SK-N-SH (cell line): ENCODE measurements around the gene ATP6V1C2. TPM values are rescaled to one million over a fixed set of nuclear protein-coding genes. Genes with fewer than 3 reads are reported as not detected.

ENCODE experiments used
- CTCF ChIA-PET: fragments of 300-600, 350-600 bp; formaldehyde crosslinking; extraction: SDS; loops from one replicate; lab custom pipeline; 2021; lab: Yijun Ruan, JAX
- POLR2A ChIA-PET: fragments of 350-600 bp; sonication (Branson Sonifier 250); formaldehyde crosslinking; extraction: SDS; loops from one replicate; lab custom pipeline; 2020; ENCODE audit warnings: antibody characterized with exemption, inconsistent platforms; lab: Yijun Ruan, JAX
- DNase-seq: peaks from one replicate; pipeline ENCODE4 v3.0.0; 2012
- H2AFZ ChIP-seq: fragments of 200-600 bp; sonication (generic); 2 replicates; pipeline ENCODE4 v1.8.1; 2016; ENCODE audit warnings: antibody characterized with exemption, mild to moderate bottlenecking, low read depth
- H3F3A ChIP-seq: fragments of 200-600 bp; sonication (generic); replicated peaks from 2 replicates; pipeline ENCODE3; 2016; ENCODE audit warnings: antibody characterized with exemption, mild to moderate bottlenecking; ENCODE audit not compliant: insufficient read depth
- H3K27ac ChIP-seq, 2 experiments: fragments of 200-500 bp in 1 of 2; fragments of 200-600 bp in 1 of 2; sonication (Bioruptor generic) in 1 of 2; sonication (generic), shearing (Covaris generic) in 1 of 2; 2 replicates each; pipeline versions ENCODE4 v1.5.1 to v1.6.1; 2014 to 2016; ENCODE audit warnings: low read depth in 2 of 2, inconsistent platforms in 1 of 2, low read length in 1 of 2, mild to moderate bottlenecking in 1 of 2, mixed read lengths in 1 of 2
- H3K27me3 ChIP-seq: fragments of 200-600 bp; sonication (generic), shearing (Covaris generic); 2 replicates; pipeline ENCODE4 v1.6.1; 2016; ENCODE audit warnings: mixed run types; ENCODE audit not compliant: insufficient read depth
- H3K36me3 ChIP-seq, 2 experiments: fragments of 200-500 bp in 1 of 2; fragments of 200-600 bp in 1 of 2; sonication (Bioruptor generic) in 1 of 2; sonication (generic) in 1 of 2; replicated peaks in 1 of 2; 2 replicates each; pipeline versions ENCODE3 to v1.5.1; 2014 to 2016; ENCODE audit warnings: low read length in 1 of 2, mild to moderate bottlenecking in 1 of 2; ENCODE audit not compliant: insufficient read depth in 2 of 2, control insufficient read depth in 1 of 2
- H3K4me1 ChIP-seq, 2 experiments: fragments of 200-500 bp in 1 of 2; fragments of 200-600 bp in 1 of 2; sonication (Bioruptor generic) in 1 of 2; sonication (generic), shearing (Covaris generic) in 1 of 2; 2 replicates each; pipeline versions ENCODE4 v1.5.1 to v1.6.1; 2014 to 2016; ENCODE audit warnings: low read depth in 1 of 2, low read length in 1 of 2, mixed run types in 1 of 2; ENCODE audit not compliant: insufficient read depth in 2 of 2, control insufficient read depth in 1 of 2
- H3K4me2 ChIP-seq: fragments of 200-600 bp; sonication (generic), shearing (Covaris generic); 2 replicates; pipeline ENCODE4 v1.6.1; 2017; ENCODE audit warnings: mixed run types
- H3K4me3 ChIP-seq, 2 experiments: fragments of 200-500 bp in 1 of 2; fragments of 200-600 bp in 1 of 2; sonication (Bioruptor generic) in 1 of 2; sonication (generic), shearing (Covaris generic) in 1 of 2; 2 replicates each; pipeline versions ENCODE4 v1.5.1 to v1.8.1; 2014 to 2016; ENCODE audit warnings: low read depth in 2 of 2, inconsistent platforms in 1 of 2, low read length in 1 of 2, mild to moderate bottlenecking in 1 of 2, mixed read lengths in 1 of 2, moderate library complexity in 1 of 2
- H3K79me2 ChIP-seq: fragments of 200-600 bp; sonication (generic); 2 replicates; pipeline ENCODE4 v1.8.1; 2017; ENCODE audit warnings: mild to moderate bottlenecking; ENCODE audit not compliant: insufficient read depth
- H3K9ac ChIP-seq: fragments of 200-600 bp; sonication (generic); 2 replicates; pipeline ENCODE4 v1.6.1; 2017; ENCODE audit warnings: mixed run types
- H3K9me2 ChIP-seq: fragments of 200-600 bp; sonication (generic); 2 replicates; pipeline ENCODE4 v1.6.1; 2017; ENCODE audit warnings: mixed run types
- H3K9me3 ChIP-seq: fragments of 200-600 bp; sonication (generic); 2 replicates; pipeline ENCODE4 v1.6.1; 2017; ENCODE audit warnings: mixed run types, mild to moderate bottlenecking, moderate library complexity
- H4K20me1 ChIP-seq: fragments of 200-600 bp; sonication (generic); 2 replicates; pipeline ENCODE4 v1.6.1; 2017; ENCODE audit warnings: mild to moderate bottlenecking, mixed run types; ENCODE audit not compliant: insufficient read depth
- CTCF ChIP-seq: fragments of 200-600 bp; sonication (generic); IDR thresholded peaks from 2 replicates; pipeline ENCODE4 v1.6.1; 2017; ENCODE audit warnings: antibody characterized with exemption, mild to moderate bottlenecking, moderate library complexity
- EP300 ChIP-seq, 2 experiments: IDR thresholded peaks; 2 replicates each; pipeline versions ENCODE4 v1.4.0 to v1.6.1; 2012; ENCODE audit warnings: borderline replicate concordance in 1 of 2, low read depth in 1 of 2, low read length in 1 of 2
- MXI1 ChIP-seq: IDR thresholded peaks from 2 replicates; pipeline ENCODE4 v1.6.1; 2012; ENCODE audit warnings: mild to moderate bottlenecking, low read depth, low read length, improper control_type of control experiment
- NFIC ChIP-seq: IDR thresholded peaks from 2 replicates; pipeline ENCODE4 v1.4.0; 2012; ENCODE audit warnings: borderline replicate concordance
- PBX3 ChIP-seq: IDR thresholded peaks from 2 replicates; pipeline ENCODE4; 2012
- RCOR1 ChIP-seq: fragments of 150-350 bp; IDR thresholded peaks from 2 replicates; pipeline ENCODE4 v1.6.1; 2017; ENCODE audit warnings: antibody characterized with exemption, low read length
- REST ChIP-seq: IDR thresholded peaks from 2 replicates; pipeline ENCODE4 v1.6.1; 2012; ENCODE audit warnings: mild to moderate bottlenecking, low read depth, low read length, moderate library complexity
- RFX5 ChIP-seq: IDR thresholded peaks from 2 replicates; pipeline ENCODE4 v1.6.1; 2012; ENCODE audit warnings: mild to moderate bottlenecking, improper control_type of control experiment, low read length
- RXRA ChIP-seq: IDR thresholded peaks from 2 replicates; pipeline ENCODE4 v1.4.0; 2012; ENCODE audit warnings: low read depth, mild to moderate bottlenecking, borderline replicate concordance
- TAF1 ChIP-seq: IDR thresholded peaks from 2 replicates; pipeline ENCODE4 v1.6.1; 2012; ENCODE audit warnings: low read depth, mild to moderate bottlenecking, low read length, moderate library complexity, borderline replicate concordance
- TEAD4 ChIP-seq: IDR thresholded peaks from 2 replicates; pipeline ENCODE4 v1.4.0; 2012; ENCODE audit warnings: mild to moderate bottlenecking, borderline replicate concordance; ENCODE audit not compliant: insufficient read depth
- YY1 ChIP-seq: IDR thresholded peaks from 2 replicates; pipeline ENCODE4 v1.4.0; 2012; ENCODE audit warnings: low read depth, mild to moderate bottlenecking
- WGBS: methylation state at CpG from one replicate; pipeline ENCODE4 v1.1.6; 2017; ENCODE audit warnings: low lambda C conversion rate; 5-methylcytosine and 5-hydroxymethylcytosine counted together
- polyA plus RNA-seq, 3 experiments: library from polyadenylated mRNA; depleted of rRNA; stranded (reverse); fragments of >200 nt; gene quantifications; 2 replicates each; pipeline ENCODE4 v1.2.3, GENCODE V29; 2012
- TF ChIP-seq, protein P1 (sequence below): fragments of 150-350 bp; IDR thresholded peaks from 2 replicates; pipeline ENCODE4 v1.6.1; 2017; ENCODE audit warnings: antibody characterized with exemption, low read length, low read depth, borderline replicate concordance

The ATP6V1C2 gene
- polyA plus RNA-seq, 1 of the 3 experiments (the other 2 are of a cell fraction): 0.12 TPM

DNA sequence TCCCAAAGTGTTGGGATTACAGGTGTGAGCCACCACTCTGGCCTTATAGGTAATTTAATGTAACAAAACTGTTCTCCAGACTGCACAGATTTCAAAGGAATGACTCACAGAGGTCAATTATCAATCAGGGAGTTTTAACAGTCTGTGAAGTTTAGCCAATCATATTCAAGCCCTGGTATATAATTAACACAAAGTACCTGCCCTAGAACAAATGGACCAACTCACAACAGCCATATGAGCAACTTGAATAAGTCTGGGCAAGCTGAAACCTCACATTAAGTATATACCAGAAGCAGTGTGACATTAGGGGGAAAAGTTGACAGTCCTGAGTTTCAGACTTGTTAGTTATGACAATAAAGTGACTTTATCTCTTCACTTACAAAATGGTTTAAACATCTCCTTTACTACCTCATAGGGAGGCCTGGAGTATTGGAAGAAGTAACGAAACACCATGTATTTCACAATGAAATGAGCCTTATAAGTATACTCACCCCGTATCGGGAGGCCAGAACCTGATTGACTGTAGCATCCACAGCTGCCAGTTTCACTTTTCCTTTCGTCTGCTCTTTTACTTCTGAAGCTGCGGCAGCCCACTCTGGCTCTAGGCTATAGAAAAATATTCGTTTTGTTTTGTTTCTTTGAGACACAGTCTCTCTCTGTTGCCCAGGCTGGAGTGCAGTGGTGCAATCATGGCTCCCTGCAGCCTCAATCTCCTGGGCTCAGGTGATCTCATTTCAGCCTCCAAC is 69.0 kb downstream of the ATP6V1C2 start:
- CTCF ChIA-PET: interaction anchor here (0.9 to 1.3 kb wide), 3 partner anchors 10 to 334 kb away, joined by 3 to 4 read pairs (median 3); no protein-coding TSS in a partner anchor
- Histone ChIP-seq H3K79me2 (peaks cover 14% of the 10 kb centered on the region; the same call in 1 of the 2 replicates), H3K27me3 (no peaks in the 10 kb centered on the region), H3K27ac (no peak overlapping the region), H3F3A (no peaks in the 10 kb centered on the region), H3K9me3 (no peaks in the 10 kb centered on the region), H4K20me1 (no peaks in the 10 kb centered on the region), H3K36me3 (peaks cover 77 to 81% of the 10 kb centered on the region in 2 experiments)
- TF ChIP-seq MXI1 (no peak), TEAD4 (no peak), PBX3 (no peak), TAF1 (no peak), NFIC (no peak), EP300 (IDR thresholded peaks at IDR 0.05; ENCODE audit: borderline replicate concordance in 1 of 2, low read depth in 1 of 2, low read length in 1 of 2) (no peak), RFX5 (no peak)
- TF ChIP-seq, all 33 proteins: peak for 0
- no peak overlapping the region for H3K9ac ChIP-seq
- H2AFZ ChIP-seq: no peak overlapping the region
- no peak for DNase-seq
- 88% methylated on average over 6 of the region's 6 CpGs for WGBS
- no peaks in the 10 kb centered on the region for H3K9me2 ChIP-seq
- POLR2A ChIA-PET: no interaction called here
- no peak overlapping the region for H3K4me3 ChIP-seq
- no peaks in the 10 kb centered on the region for H3K4me1 ChIP-seq
- H3K4me2 ChIP-seq: no peak overlapping the region

DNA sequence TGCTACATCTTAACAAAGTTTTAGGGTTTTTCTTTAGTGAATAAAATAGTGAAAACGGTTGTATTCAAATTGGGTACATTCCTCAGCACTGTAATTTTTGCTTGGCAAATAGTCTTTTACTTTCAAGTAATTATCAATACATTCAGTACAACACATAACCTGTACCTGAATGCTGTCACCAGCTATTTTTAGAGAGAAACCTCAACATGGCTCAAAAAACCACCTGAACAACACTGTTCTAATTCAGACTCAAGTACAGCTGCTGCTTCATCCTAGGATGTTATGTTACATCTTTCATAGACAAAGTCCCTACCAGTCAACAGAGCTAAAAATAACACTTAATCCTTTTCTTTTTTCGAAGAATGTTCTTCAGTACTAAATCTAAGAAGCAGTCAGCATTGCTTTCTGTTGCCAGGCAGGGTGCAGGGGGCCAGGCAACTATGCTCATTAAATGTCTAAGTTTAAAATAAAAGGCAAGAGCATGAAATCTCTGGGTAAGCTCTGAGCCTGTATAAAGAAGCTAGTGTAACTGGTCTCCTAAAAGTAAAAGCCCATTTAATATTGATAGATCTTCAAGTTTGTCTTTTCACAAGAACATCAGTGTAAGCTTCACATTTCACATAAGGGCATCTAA is 70.7 kb downstream of the ATP6V1C2 start:
- CTCF ChIA-PET: interaction anchor here (1.0 to 2.7 kb wide), 2 partner anchors 40 to 620 kb away, joined by 3 to 9 read pairs; no protein-coding TSS in a partner anchor
- peaks cover 28% of the 10 kb centered on the region; the same call in 1 of the 2 replicates for H3K79me2 ChIP-seq
- peaks cover 1% of the 10 kb centered on the region; the same call in 1 of the 2 replicates for H4K20me1 ChIP-seq
- TF ChIP-seq, protein P1, sequence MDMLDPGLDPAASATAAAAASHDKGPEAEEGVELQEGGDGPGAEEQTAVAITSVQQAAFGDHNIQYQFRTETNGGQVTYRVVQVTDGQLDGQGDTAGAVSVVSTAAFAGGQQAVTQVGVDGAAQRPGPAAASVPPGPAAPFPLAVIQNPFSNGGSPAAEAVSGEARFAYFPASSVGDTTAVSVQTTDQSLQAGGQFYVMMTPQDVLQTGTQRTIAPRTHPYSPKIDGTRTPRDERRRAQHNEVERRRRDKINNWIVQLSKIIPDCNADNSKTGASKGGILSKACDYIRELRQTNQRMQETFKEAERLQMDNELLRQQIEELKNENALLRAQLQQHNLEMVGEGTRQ: no peak
- TF ChIP-seq CTCF (no peak), PBX3 (no peak), RXRA (no peak), RCOR1 (no peak), YY1 (no peak), NFIC (no peak), REST (no peak)

More for the DNA sequence above, 70.7 kb downstream of the ATP6V1C2 start:
- Histone ChIP-seq H3K36me3 (peaks cover 78 to 82% of the 10 kb centered on the region in 2 experiments), H3K9me3 (no peaks in the 10 kb centered on the region), H3K9ac (no peak overlapping the region), H3K27ac (no peak overlapping the region), H3K9me2 (no peaks in the 10 kb centered on the region), H3K4me2 (no peak overlapping the region), H3K27me3 (no peaks in the 10 kb centered on the region), H3F3A (no peaks in the 10 kb centered on the region), H2AFZ (no peak overlapping the region), H3K4me1 (no peaks in the 10 kb centered on the region), H3K4me3 (no peak overlapping the region)
- WGBS: 94% methylated on average over 2 of the region's 2 CpGs
- no peak for DNase-seq
- POLR2A ChIA-PET: no interaction called here
